IMR-90 (cell line): ENCODE data around the gene ESRRB.

Experiments used
- BHLHE40 ChIP-seq: fragments of 150-350 bp; IDR thresholded peaks from 2 replicates; pipeline ENCODE4 v1.6.1; 2016; ENCODE audit warnings: mild to moderate bottlenecking, low read depth, low read length
- FOS ChIP-seq: fragments of 150-350 bp; IDR thresholded peaks from 2 replicates; pipeline ENCODE4 v1.6.1; 2016; ENCODE audit warnings: low read depth, low read length
- POLR2A ChIP-seq: IDR thresholded peaks from 2 replicates; pipeline ENCODE4 v1.6.1; 2012; ENCODE audit warnings: mild to moderate bottlenecking, low read depth, low read length
- RAD21 ChIP-seq: IDR thresholded peaks from 2 replicates; pipeline ENCODE4 v1.6.1; 2012; ENCODE audit warnings: low read length, improper control_type of control experiment
- RCOR1 ChIP-seq: IDR thresholded peaks from 2 replicates; pipeline ENCODE4 v1.6.1; 2012; ENCODE audit warnings: mild to moderate bottlenecking, low read length, improper control_type of control experiment; ENCODE audit not compliant: insufficient replicate concordance
- RFX5 ChIP-seq: IDR thresholded peaks from 2 replicates; pipeline ENCODE4 v1.8.0; 2012; ENCODE audit warnings: low read depth, mild to moderate bottlenecking, low read length, moderate library complexity
- SMC3 ChIP-seq: fragments of 150-350 bp; IDR thresholded peaks from 2 replicates; pipeline ENCODE4 v1.6.1; 2016; ENCODE audit warnings: low read depth, mild to moderate bottlenecking, antibody characterized with exemption, low read length, moderate library complexity
- TF ChIP-seq, protein P1 (sequence below): conservative IDR thresholded peaks from 2 replicates; pipeline ENCODE4 v1.5.1; 2012; ENCODE audit warnings: mild to moderate bottlenecking, low read depth, low read length, improper control_type of control experiment
- TF ChIP-seq, protein P2 (sequence below): fragments of 150-350 bp; IDR thresholded peaks from 2 replicates; pipeline ENCODE4 v1.6.1; 2017; ENCODE audit warnings: mild to moderate bottlenecking, antibody characterized with exemption, low read length, low read depth

DNA sequence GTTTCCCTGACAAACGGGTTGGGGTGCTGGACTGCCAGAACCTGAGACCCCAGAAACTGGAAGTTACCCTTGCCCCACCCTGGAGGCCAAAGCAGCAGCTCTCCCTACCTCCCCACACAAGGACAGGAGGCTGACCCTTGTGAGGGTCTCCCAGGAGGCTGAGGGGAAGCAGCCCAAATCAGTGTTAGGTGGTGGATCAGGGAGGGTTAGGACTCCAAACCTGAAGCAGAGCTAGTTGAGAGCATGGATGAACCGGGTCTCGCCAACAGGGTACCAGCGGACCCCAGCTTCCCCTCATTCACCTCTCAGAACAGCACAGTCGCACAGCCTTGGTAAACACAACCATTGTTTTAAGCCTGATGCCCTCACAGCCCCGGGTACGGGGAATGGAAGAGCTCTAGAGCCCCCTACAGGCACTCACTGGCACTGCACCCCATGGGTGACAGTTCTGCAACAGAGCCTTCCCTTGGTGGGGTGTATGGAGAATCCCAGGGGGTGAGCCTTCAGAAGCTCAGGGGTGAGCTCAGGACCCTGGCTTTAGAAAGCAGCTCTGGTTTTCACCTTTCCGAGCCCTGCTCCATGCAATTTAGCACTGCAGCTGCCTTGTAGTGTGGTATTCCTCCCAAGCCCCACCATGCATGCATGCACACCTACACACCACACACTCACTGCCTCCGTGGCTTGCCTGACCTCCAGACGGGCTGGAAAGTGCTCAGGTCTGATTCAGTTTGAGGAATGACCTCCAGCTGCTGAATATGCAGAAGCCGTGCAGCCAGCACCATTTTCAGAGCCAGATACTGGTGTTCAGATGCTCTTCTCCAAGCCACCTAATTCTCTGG is 11.2 kb downstream of the ESRRB start:
- TF ChIP-seq POLR2A: no peak
- TF ChIP-seq, protein P1, sequence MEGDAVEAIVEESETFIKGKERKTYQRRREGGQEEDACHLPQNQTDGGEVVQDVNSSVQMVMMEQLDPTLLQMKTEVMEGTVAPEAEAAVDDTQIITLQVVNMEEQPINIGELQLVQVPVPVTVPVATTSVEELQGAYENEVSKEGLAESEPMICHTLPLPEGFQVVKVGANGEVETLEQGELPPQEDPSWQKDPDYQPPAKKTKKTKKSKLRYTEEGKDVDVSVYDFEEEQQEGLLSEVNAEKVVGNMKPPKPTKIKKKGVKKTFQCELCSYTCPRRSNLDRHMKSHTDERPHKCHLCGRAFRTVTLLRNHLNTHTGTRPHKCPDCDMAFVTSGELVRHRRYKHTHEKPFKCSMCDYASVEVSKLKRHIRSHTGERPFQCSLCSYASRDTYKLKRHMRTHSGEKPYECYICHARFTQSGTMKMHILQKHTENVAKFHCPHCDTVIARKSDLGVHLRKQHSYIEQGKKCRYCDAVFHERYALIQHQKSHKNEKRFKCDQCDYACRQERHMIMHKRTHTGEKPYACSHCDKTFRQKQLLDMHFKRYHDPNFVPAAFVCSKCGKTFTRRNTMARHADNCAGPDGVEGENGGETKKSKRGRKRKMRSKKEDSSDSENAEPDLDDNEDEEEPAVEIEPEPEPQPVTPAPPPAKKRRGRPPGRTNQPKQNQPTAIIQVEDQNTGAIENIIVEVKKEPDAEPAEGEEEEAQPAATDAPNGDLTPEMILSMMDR: peak; percentile 87
- TF ChIP-seq RCOR1: no peak
- TF ChIP-seq, protein P2, sequence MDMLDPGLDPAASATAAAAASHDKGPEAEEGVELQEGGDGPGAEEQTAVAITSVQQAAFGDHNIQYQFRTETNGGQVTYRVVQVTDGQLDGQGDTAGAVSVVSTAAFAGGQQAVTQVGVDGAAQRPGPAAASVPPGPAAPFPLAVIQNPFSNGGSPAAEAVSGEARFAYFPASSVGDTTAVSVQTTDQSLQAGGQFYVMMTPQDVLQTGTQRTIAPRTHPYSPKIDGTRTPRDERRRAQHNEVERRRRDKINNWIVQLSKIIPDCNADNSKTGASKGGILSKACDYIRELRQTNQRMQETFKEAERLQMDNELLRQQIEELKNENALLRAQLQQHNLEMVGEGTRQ: no peak
- TF ChIP-seq FOS: no peak
- no peak for TF ChIP-seq BHLHE40
- TF ChIP-seq SMC3: peak; percentile 67
- TF ChIP-seq RAD21: peak; percentile 89
- TF ChIP-seq RFX5: no peak
